ENCODE data around the gene ARSA.

ARSA gene

GRCh38 chr22:50628543-50629134 lies 687 bp upstream of the ARSA start:
- no peak for DNase-seq (ENCODE audit: low read depth)
- peak overlapping the region; percentile 68 for H3K4me3 ChIP-seq (ENCODE audit: low read depth, low read length)
- TF ChIP-seq, protein P1, sequence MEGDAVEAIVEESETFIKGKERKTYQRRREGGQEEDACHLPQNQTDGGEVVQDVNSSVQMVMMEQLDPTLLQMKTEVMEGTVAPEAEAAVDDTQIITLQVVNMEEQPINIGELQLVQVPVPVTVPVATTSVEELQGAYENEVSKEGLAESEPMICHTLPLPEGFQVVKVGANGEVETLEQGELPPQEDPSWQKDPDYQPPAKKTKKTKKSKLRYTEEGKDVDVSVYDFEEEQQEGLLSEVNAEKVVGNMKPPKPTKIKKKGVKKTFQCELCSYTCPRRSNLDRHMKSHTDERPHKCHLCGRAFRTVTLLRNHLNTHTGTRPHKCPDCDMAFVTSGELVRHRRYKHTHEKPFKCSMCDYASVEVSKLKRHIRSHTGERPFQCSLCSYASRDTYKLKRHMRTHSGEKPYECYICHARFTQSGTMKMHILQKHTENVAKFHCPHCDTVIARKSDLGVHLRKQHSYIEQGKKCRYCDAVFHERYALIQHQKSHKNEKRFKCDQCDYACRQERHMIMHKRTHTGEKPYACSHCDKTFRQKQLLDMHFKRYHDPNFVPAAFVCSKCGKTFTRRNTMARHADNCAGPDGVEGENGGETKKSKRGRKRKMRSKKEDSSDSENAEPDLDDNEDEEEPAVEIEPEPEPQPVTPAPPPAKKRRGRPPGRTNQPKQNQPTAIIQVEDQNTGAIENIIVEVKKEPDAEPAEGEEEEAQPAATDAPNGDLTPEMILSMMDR (IDR thresholded peaks at IDR 0.05; ENCODE audit: low read depth, low read length, missing control alignments) = no peak

DNA sequence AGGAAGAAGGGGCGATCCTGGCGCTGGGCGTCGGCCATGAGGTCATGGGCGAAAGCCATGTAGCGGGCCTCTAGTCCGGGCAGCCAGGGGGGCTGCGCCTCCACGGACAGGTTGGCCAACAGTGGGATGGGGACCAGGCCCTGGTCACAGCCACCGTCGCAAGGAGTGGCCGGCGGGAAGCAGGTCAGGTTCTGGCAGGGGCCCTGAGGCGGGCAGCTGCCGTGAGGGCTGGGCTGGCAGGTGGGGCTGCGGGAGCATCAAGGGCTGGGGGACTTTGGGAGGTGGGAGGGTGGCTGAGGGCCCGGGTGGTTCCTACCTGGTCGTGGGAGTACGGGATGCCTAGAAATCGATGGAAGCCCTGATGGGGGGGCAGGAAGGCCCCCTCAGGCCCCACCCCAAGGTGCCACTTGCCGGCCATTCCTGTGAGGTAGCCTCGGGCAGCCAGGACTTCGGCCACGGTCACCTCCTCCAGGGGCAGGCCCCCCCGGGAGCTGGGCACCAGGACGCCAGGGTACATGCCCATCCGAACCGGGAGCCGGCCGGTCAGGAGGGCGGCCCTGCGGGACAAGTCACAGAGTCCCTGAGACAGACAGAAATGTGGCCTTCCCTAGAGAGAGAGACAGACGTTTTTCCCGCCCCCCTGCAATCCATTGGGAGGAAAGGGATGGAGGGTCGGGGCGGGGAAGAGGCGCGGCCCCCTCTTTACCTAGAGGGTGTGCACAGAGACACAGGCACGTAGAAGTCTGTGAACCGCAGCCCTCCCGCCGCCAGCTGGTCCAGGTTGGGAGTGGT lies 906 bp downstream of the ARSA start:
- peak overlapping the region; percentile 68 for H3K4me3 ChIP-seq (ENCODE audit: low read depth, low read length)
- DNase-seq (ENCODE audit: low read depth) = no peak
- TF ChIP-seq, protein P1 (IDR thresholded peaks at IDR 0.05; ENCODE audit: low read depth, low read length, missing control alignments) = no peak

DNA sequence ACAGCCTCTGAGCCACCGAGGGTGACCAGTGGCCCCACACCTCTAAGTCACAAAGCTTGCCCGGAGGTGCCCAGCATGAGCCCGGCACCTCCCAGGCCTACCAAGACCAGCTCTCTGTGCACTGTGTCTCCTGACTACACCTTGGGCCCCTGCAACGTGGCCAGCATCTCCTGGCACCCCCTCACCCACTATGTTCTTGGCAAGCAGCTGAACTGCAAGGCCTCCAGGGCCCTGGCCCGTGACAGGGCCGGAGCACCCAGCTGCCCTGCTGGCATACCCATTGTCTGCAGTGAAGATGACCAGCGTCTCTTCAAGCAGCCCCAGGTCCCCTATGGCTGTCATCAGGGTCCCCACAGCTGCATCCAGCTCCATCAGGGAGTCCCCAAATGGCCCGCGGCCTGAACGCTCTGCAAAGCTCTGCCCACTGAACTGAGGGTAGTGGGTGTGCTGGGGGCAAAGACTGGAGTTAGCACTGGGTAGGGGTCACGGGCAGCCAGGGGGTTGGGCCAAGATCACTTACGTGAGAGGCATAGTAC lies 1.6 kb downstream of the ARSA start:
- DNase-seq (ENCODE audit: low read depth) = no peak
- no peak overlapping the region for H3K4me3 ChIP-seq (ENCODE audit: low read depth, low read length)
- TF ChIP-seq, protein P1 (IDR thresholded peaks at IDR 0.05; ENCODE audit: low read depth, low read length, missing control alignments) = no peak

DNA sequence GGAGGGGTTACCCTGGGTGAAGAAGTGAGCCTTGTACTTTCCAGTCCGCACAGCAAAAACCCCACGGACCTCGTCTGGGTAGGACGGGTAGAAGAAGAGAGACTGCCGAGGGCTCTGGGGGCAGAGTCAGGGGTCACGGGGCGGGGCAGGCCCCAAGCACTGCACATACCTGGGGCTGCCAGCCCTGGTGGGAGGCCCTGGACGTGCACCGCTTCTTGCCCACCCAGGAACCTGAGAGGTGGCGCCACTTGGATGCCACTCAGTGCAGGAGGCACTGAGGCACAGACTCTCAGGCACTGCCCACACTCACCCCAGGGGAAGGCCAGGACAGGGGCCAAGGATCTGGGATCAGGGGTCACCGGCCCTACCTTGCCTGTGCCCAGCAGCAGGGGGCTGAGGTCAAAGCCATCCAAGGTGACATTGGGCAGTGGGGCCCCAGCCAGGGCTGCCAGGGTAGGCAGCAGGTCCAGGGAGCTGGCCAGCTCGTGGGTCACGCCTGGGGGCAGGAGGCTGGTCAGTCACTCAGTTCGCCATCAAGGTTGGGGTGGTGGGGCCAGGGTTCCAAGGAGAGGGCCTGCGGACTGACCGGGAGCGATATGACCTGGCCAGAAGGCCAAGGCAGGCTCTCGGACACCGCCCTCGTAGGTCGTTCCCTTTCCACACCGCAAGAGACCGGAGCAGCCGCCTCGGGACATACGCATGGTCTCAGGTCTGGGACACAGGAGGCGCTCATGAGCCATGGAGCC lies 2.2 kb downstream of the ARSA start:
- no peak for DNase-seq (ENCODE audit: low read depth)
- no peak overlapping the region for H3K4me3 ChIP-seq (ENCODE audit: low read depth, low read length)
- TF ChIP-seq, protein P1 (IDR thresholded peaks at IDR 0.05; ENCODE audit: low read depth, low read length, missing control alignments) = peak; percentile 14

DNA sequence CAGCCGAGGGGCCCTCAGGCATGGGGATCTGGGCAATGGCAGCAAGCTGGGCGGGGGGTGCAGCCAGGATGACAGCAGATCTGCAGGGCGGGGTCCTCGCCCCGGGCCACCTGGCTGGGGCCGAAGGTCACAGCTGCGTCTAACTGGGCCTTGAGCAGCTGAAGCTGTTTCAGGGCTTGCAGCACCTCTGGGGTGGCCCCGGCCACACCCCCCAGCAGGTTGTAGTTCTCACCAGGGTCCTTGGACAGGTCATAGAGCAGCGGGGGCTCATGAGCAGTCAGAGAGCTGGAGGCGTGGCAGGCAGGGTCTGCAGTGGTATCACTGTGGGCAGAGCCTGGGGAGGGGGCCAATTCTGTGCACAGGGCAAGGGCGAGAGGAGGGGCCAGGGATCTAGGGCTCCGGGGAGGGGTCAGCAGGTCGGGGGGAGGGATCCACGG lies 2.8 kb downstream of the ARSA start:
- DNase-seq (ENCODE audit: low read depth) = no peak
- no peak overlapping the region for H3K4me3 ChIP-seq (ENCODE audit: low read depth, low read length)
- TF ChIP-seq, protein P1 (IDR thresholded peaks at IDR 0.05; ENCODE audit: low read depth, low read length, missing control alignments) = no peak

DNA sequence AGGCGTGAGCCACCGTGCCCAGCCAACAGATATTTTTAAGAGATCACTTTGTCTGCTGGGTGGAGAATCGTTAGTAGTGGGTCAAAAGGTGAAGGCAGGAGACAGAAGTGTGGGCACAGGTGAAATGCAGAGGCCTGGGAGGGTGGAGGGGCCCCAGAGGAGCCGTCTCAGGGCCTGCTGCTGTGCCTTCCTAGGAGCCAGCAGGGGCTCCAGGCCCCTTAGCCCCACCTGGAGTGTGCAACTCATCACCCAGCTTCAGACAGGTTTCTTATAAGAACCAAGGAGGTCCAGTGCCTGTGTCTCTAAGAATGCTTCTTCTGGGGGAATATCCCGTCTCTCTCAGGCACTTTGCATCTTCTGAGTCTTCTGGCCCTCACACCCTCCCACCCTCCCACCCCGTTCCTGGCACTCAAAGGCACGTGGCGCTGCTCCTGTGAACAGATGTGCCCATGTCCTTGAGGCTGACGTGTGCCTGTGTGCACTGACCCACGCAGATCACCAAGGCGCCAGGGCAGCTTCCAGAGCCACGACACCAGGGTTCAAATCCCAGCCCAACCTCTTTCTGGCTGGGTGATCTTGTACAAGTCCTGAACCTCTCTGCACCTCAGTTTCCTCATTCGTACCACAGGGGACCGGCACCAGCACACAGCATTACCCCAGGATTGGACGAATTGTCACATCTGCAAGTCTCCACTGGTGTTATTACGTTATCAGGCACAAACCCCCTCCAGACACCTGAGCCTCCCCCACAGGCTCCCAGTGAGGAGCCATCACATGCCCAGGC lies 3.4 kb downstream of the ARSA start:
- DNase-seq (ENCODE audit: low read depth) = no peak
- H3K4me3 ChIP-seq (ENCODE audit: low read depth, low read length) = no peak overlapping the region
- TF ChIP-seq, protein P1 (IDR thresholded peaks at IDR 0.05; ENCODE audit: low read depth, low read length, missing control alignments) = no peak
